Measurements from ENCODE around the gene GABBR2.

DNA sequence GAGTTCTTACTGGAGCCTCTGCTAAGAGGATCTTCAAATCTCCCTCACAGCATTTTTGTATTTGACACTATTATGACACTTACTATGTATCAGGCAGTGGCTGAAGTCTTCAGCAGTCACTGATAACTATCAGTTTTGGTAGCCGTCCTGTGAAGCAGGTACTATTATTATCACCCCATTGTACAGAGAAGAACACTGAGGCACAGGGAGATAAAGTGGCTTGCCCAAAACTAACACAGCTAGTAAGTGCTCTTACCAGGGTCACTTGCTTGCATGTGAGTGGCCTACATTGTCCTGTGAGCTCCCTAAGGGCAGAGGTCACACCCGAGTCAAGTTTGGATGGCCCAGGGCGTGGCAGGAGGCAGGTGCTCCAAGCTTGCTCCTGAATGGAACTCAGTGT is 16.8 kb downstream of the GABBR2 start:
- TF ChIP-seq SIN3A (IDR thresholded peaks at IDR 0.05; ENCODE audit: borderline replicate concordance, insufficient read depth, low read depth, low read length), result no peak
- no peak for TF ChIP-seq POLR2AphosphoS5 (IDR thresholded peaks at IDR 0.05; ENCODE audit: low read depth, low read length)
- TF ChIP-seq, protein P1, sequence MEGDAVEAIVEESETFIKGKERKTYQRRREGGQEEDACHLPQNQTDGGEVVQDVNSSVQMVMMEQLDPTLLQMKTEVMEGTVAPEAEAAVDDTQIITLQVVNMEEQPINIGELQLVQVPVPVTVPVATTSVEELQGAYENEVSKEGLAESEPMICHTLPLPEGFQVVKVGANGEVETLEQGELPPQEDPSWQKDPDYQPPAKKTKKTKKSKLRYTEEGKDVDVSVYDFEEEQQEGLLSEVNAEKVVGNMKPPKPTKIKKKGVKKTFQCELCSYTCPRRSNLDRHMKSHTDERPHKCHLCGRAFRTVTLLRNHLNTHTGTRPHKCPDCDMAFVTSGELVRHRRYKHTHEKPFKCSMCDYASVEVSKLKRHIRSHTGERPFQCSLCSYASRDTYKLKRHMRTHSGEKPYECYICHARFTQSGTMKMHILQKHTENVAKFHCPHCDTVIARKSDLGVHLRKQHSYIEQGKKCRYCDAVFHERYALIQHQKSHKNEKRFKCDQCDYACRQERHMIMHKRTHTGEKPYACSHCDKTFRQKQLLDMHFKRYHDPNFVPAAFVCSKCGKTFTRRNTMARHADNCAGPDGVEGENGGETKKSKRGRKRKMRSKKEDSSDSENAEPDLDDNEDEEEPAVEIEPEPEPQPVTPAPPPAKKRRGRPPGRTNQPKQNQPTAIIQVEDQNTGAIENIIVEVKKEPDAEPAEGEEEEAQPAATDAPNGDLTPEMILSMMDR (IDR thresholded peaks at IDR 0.05), result no peak
- TF ChIP-seq, protein P2, sequence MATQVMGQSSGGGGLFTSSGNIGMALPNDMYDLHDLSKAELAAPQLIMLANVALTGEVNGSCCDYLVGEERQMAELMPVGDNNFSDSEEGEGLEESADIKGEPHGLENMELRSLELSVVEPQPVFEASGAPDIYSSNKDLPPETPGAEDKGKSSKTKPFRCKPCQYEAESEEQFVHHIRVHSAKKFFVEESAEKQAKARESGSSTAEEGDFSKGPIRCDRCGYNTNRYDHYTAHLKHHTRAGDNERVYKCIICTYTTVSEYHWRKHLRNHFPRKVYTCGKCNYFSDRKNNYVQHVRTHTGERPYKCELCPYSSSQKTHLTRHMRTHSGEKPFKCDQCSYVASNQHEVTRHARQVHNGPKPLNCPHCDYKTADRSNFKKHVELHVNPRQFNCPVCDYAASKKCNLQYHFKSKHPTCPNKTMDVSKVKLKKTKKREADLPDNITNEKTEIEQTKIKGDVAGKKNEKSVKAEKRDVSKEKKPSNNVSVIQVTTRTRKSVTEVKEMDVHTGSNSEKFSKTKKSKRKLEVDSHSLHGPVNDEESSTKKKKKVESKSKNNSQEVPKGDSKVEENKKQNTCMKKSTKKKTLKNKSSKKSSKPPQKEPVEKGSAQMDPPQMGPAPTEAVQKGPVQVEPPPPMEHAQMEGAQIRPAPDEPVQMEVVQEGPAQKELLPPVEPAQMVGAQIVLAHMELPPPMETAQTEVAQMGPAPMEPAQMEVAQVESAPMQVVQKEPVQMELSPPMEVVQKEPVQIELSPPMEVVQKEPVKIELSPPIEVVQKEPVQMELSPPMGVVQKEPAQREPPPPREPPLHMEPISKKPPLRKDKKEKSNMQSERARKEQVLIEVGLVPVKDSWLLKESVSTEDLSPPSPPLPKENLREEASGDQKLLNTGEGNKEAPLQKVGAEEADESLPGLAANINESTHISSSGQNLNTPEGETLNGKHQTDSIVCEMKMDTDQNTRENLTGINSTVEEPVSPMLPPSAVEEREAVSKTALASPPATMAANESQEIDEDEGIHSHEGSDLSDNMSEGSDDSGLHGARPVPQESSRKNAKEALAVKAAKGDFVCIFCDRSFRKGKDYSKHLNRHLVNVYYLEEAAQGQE (IDR thresholded peaks at IDR 0.05; ENCODE audit: insufficient read depth in 1 of 2, low read depth in 2 of 2, low read length in 1 of 2), result no peak
